ENCODE data around the gene CNNM2.
"Not testable (repeated sequence)": the region's sequence is repeated elsewhere in the genome, so short reads cannot be mapped to it uniquely, and the experiment has no call there.

CNNM2 gene

DNA sequence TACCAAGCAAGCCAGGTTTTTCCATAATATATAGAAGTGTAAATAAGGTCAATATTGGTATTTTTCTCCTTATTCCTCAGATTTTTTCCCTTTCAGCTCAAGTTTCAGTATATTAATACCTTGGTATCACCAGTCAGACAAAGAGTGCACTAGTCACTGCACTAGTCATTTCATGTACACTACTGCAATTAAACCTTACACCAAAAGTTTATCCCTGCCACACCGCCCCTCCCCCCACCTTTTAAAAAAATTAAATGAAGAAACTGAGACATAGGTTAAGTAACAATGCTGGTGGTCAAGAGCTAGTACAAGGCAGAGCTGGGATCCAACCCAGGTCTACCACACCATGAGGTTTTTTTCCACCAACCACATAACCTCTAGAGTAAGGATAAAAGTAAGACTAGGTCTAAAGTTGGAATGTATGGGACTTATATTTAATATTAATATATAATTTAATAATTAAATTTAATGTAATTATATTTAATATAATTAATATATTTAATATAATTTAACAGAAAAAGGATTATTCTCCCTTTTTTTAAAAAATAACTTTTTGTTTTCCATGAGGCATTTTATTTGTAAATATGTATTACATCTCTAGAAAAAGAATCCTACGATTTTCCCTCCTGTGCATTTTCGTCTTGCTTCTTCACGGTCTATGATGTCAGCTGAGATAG is 206.5 kb downstream of the CNNM2 start:
- Histone ChIP-seq H3K9me3 (ENCODE audit: control insufficient read depth in 1 of 2, low read length in 2 of 2) (no peaks in the 10 kb centered on the region), H3K27ac (ENCODE audit: low read depth, low read length) (no peak overlapping the region), H3K36me3 (ENCODE audit: control insufficient read depth in 1 of 2, insufficient read depth in 2 of 2, low read length in 2 of 2) (peaks cover 0 to 3% of the 10 kb centered on the region in 2 donors), H3K4me1 (ENCODE audit: control insufficient read depth in 1 of 2, insufficient read depth in 2 of 2, low read length in 2 of 2) (peaks cover 4 to 6% of the 10 kb centered on the region in 2 donors), H3K27me3 (ENCODE audit: control insufficient read depth in 1 of 2, insufficient read depth in 2 of 2, low read length in 2 of 2) (no peaks in the 10 kb centered on the region), H3K4me3 (ENCODE audit: low read depth in 1 of 2, low read length in 2 of 2) (no peak overlapping the region), H3K9ac (ENCODE audit: low read depth in 1 of 2, low read length in 2 of 2) (no peak overlapping the region)

DNA sequence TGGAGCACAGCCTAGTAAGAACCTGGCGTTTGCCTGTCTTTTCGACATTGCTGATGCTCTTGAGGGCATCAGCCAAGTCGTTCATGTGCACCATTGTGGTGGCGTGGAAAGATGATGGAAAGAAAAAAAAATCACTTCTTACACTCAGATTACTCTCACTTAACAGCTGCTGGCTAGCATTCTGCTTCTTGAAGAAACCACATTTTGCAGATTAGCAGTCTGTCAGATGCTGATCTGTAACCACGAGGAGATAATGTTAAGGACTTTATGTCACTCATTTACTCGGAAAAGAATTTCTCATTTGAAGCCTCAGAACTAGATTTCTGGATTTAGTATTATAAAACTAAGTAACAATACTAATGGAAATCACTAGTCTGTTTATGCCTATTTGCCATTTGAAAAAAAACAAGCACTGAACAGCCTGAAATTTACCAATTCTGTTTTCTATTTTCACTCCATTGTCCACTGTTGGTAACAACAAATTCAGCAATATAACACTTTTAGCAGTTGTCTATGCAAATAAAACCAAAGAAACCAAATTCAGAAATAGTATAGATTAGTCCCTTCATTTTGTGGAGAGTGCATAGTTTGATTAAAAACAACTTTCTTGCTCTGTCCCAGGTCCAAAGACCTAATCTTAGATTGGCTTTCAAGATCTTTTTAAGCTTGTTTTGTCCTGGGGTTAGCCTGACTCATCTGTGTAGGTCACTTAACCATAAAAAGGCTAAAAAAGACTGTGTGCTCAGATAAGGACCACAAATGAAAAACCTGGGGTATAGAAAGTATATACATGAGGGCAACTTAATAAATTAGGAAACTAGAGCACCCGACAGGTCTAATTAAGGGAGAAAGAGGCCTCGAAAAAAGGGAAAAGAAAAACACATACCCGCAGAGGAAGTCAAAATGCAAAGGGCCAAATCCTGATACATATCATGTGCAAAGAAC is 207.5 kb downstream of the CNNM2 start:
- Histone ChIP-seq H3K36me3 (ENCODE audit: control insufficient read depth in 1 of 2, insufficient read depth in 2 of 2, low read length in 2 of 2) (peaks cover 0 to 3% of the 10 kb centered on the region in 2 donors), H3K9ac (ENCODE audit: low read depth in 1 of 2, low read length in 2 of 2) (no peak overlapping the region), H3K27ac (ENCODE audit: low read depth, low read length) (no peak overlapping the region), H3K4me3 (ENCODE audit: low read depth in 1 of 2, low read length in 2 of 2) (no peak overlapping the region), H3K9me3 (ENCODE audit: control insufficient read depth in 1 of 2, low read length in 2 of 2) (no peaks in the 10 kb centered on the region), H3K4me1 (ENCODE audit: control insufficient read depth in 1 of 2, insufficient read depth in 2 of 2, low read length in 2 of 2) (peaks cover 4 to 6% of the 10 kb centered on the region in 2 donors), H3K27me3 (ENCODE audit: control insufficient read depth in 1 of 2, insufficient read depth in 2 of 2, low read length in 2 of 2) (no peaks in the 10 kb centered on the region)

DNA sequence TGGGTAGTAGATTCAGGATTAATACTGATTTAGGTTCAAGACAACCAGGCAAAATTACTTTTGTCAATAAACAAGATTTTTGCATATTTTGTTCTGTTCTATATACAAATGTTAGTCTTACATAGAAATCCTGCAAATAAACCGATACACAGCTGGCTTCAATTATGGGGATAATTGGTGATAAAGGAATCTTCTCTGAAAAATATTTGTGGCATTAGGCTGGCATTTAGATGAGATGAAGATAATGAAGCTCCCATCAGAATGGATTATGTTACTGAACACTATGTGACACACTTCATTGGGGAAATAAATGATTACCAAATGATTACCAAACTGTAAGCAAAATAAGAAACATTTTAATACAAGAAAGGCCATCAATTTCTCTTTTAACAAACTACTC is 209.1 kb downstream of the CNNM2 start:
- Histone ChIP-seq H3K4me1 (ENCODE audit: control insufficient read depth in 1 of 2, insufficient read depth in 2 of 2, low read length in 2 of 2) (no peaks in the 10 kb centered on the region), H3K36me3 (ENCODE audit: control insufficient read depth in 1 of 2, insufficient read depth in 2 of 2, low read length in 2 of 2) (peaks cover 0 to 6% of the 10 kb centered on the region in 2 donors), H3K27me3 (ENCODE audit: control insufficient read depth in 1 of 2, insufficient read depth in 2 of 2, low read length in 2 of 2) (no peaks in the 10 kb centered on the region), H3K4me3 (ENCODE audit: low read depth in 1 of 2, low read length in 2 of 2) (no peak overlapping the region), H3K9me3 (ENCODE audit: control insufficient read depth in 1 of 2, low read length in 2 of 2) (no peaks in the 10 kb centered on the region), H3K27ac (ENCODE audit: low read depth, low read length) (no peak overlapping the region), H3K9ac (ENCODE audit: low read depth in 1 of 2, low read length in 2 of 2) (no peak overlapping the region)

DNA sequence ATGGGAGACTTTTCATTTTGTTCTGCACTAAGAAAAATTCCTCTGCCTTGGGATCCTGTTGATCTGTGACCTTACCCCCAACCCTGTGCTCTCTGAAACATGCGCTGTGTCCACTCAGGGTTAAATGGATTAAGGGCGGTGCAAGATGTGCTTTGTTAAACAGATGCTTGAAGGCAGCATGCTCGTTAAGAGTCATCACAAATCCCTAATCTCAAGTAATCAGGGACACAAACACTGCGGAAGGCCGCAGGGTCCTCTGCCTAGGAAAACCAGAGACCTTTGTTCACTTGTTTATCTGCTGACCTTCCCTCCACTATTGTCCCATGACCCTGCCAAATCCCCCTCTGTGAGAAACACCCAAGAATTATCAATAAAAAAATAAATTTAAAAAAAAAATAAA is 212.1 kb downstream of the CNNM2 start:
- H3K27me3 ChIP-seq (ENCODE audit: control insufficient read depth in 1 of 2, insufficient read depth in 2 of 2, low read length in 2 of 2); H3K27ac ChIP-seq (ENCODE audit: low read depth, low read length); H3K4me1 ChIP-seq (ENCODE audit: control insufficient read depth in 1 of 2, insufficient read depth in 2 of 2, low read length in 2 of 2); H3K9ac ChIP-seq (ENCODE audit: low read depth in 1 of 2, low read length in 2 of 2); H3K4me3 ChIP-seq (ENCODE audit: low read depth in 1 of 2, low read length in 2 of 2); H3K9me3 ChIP-seq (ENCODE audit: control insufficient read depth in 1 of 2, low read length in 2 of 2): not testable (repeated sequence)
- peaks cover 0 to 14% of the 10 kb centered on the region in 2 donors for H3K36me3 ChIP-seq (ENCODE audit: control insufficient read depth in 1 of 2, insufficient read depth in 2 of 2, low read length in 2 of 2)

DNA sequence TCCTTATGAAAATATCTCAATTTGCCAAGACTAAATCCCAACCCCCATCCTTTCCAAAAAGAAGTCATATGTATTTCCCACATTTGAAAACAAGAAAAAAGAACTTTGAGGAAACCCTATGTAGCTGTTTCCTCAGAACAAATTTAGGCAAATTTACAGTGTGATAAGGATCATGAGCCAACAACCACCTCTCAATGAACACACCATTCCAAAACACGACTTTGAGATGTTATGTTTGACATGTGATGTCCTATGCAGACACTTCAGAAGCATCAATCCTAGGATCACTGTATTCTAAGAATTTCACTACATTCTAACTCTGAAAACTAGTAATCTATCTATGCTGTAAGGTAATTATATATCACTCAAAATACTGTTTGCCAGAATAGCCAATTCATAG is 212.8 kb downstream of the CNNM2 start:
- H3K9me3 ChIP-seq (ENCODE audit: control insufficient read depth in 1 of 2, low read length in 2 of 2), result no peaks in the 10 kb centered on the region
- H3K4me3 ChIP-seq (ENCODE audit: low read depth in 1 of 2, low read length in 2 of 2), result no peak overlapping the region
- H3K27ac ChIP-seq (ENCODE audit: low read depth, low read length), result no peak overlapping the region
- H3K9ac ChIP-seq (ENCODE audit: low read depth in 1 of 2, low read length in 2 of 2), result no peak overlapping the region
- H3K4me1 ChIP-seq (ENCODE audit: control insufficient read depth in 1 of 2, insufficient read depth in 2 of 2, low read length in 2 of 2), result no peaks in the 10 kb centered on the region
- H3K27me3 ChIP-seq (ENCODE audit: control insufficient read depth in 1 of 2, insufficient read depth in 2 of 2, low read length in 2 of 2), result no peaks in the 10 kb centered on the region
- H3K36me3 ChIP-seq (ENCODE audit: control insufficient read depth in 1 of 2, insufficient read depth in 2 of 2, low read length in 2 of 2), result peaks cover 0 to 11% of the 10 kb centered on the region in 2 donors

DNA sequence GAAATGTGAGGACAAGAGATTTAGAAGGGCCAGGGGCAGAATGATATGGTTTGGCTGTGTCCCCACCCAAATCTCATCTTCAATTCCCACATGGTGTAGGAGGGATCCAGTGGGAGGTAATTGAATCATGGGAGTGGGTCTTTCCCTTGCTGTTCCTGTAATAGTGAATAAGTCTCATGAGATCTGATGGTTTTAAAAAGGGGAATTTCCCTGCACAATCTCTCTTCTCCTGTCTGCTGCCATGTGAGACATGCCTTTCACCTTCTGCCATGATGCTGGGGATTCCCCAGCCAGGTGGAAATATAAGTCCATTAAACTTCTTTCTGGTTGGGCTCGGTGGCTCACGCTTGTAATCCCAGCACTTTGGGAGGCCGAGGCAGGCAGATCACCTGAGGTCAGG is 217.1 kb downstream of the CNNM2 start:
- peaks cover 2 to 25% of the 10 kb centered on the region in 2 donors for H3K36me3 ChIP-seq (ENCODE audit: control insufficient read depth in 1 of 2, insufficient read depth in 2 of 2, low read length in 2 of 2)
- H3K27me3 ChIP-seq (ENCODE audit: control insufficient read depth in 1 of 2, insufficient read depth in 2 of 2, low read length in 2 of 2); H3K4me3 ChIP-seq (ENCODE audit: low read depth in 1 of 2, low read length in 2 of 2); H3K9ac ChIP-seq (ENCODE audit: low read depth in 1 of 2, low read length in 2 of 2); H3K9me3 ChIP-seq (ENCODE audit: control insufficient read depth in 1 of 2, low read length in 2 of 2); H3K4me1 ChIP-seq (ENCODE audit: control insufficient read depth in 1 of 2, insufficient read depth in 2 of 2, low read length in 2 of 2); H3K27ac ChIP-seq (ENCODE audit: low read depth, low read length): not testable (repeated sequence)

DNA sequence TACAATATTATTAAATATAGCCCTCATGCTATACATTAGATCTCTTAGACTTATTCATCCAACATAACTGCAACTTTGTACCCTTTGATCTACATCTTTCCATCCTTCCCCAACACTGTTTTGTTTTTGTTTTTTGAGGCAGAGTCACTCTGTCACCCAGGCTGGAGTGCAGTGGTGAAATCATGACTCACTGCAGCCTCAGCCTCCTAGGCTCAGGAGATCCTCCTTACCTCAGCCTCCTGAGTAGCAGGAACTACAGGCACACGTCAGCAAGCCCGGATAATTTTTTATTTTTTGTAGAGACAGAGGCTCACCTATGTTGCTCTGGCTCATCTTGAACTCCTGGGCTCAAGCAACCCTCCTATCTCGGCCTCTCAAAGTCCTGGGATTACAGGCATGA is 221.7 kb downstream of the CNNM2 start:
- Histone ChIP-seq H3K27ac (ENCODE audit: low read depth, low read length) (no peak overlapping the region), H3K4me1 (ENCODE audit: control insufficient read depth in 1 of 2, insufficient read depth in 2 of 2, low read length in 2 of 2) (no peaks in the 10 kb centered on the region), H3K4me3 (ENCODE audit: low read depth in 1 of 2, low read length in 2 of 2) (no peak overlapping the region), H3K36me3 (ENCODE audit: control insufficient read depth in 1 of 2, insufficient read depth in 2 of 2, low read length in 2 of 2) (peaks cover 2 to 23% of the 10 kb centered on the region in 2 donors), H3K27me3 (ENCODE audit: control insufficient read depth in 1 of 2, insufficient read depth in 2 of 2, low read length in 2 of 2) (no peaks in the 10 kb centered on the region), H3K9me3 (ENCODE audit: control insufficient read depth in 1 of 2, low read length in 2 of 2) (no peaks in the 10 kb centered on the region), H3K9ac (ENCODE audit: low read depth in 1 of 2, low read length in 2 of 2) (no peak overlapping the region)

Measured in duodenal mucosa (tissue), 2 donors.